Measurements from ENCODE around the gene STAT5B.
"Not testable (repeated sequence)": the region's sequence is repeated elsewhere in the genome, so short reads cannot be mapped to it uniquely, and the experiment has no call there.

STAT5B gene

DNA sequence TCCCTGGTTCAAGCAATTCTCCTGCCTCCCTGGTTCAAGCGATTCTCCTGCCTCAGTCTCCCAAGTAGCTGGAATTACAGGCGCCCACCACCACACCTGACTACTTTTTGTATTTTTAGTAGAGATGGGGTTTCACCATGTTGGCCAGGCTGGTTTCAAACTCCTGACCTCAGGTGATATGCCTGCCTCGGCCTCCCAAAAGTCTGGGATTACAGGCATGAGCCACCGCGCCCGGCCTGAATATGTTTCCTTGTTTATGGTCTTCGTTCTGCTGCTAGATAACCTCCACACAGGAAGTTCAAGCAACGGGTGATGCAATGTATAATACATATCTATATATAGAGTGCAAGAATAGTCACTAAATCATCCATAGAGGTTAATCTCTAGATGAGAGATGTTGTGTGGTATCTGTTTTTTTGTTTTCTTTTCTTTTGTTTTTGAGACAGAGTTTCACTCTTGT, 70.0 kb downstream of the STAT5B start:
- intact Hi-C loops (cut with micrococcal nuclease); H3K4me1 Mint-ChIP-seq (ENCODE audit: low read depth); H3K4me3 Mint-ChIP-seq; H3K9me3 Mint-ChIP-seq; H3K27me3 Mint-ChIP-seq: not testable (repeated sequence)
- Mint-ChIP-seq H3K27ac (peak overlapping the region; percentile 72), H3K36me3 (ENCODE audit: low read depth) (peaks cover 99% of the 10 kb centered on the region)

DNA sequence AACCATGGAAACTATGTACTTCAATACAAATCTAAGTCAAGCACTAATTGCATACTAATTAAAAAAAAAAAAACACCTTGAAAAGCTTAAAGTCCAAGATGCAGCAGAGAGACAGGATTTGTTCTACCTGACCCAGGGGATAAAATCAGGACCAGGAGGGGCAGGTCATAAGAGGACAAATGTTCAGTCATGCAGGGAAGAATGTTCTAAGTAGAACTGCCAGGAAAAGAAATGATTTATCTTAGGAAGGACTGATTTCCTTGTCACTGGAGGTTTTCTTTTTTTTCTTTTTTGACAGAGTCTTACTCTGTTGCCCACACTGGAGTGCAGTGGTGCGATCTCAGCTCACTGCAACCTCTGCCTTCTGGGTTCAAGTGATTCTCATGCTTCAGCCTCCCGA, 72.8 kb downstream of the STAT5B start:
- no peak overlapping the region for H3K4me3 Mint-ChIP-seq
- H3K27me3 Mint-ChIP-seq: no peaks in the 10 kb centered on the region
- peaks cover 19% of the 10 kb centered on the region for H3K4me1 Mint-ChIP-seq (ENCODE audit: low read depth)
- intact Hi-C loops (cut with micrococcal nuclease): no loop called here
- H3K36me3 Mint-ChIP-seq (ENCODE audit: low read depth): peaks cover 90% of the 10 kb centered on the region
- no peak overlapping the region for H3K27ac Mint-ChIP-seq
- no peaks in the 10 kb centered on the region for H3K9me3 Mint-ChIP-seq

DNA sequence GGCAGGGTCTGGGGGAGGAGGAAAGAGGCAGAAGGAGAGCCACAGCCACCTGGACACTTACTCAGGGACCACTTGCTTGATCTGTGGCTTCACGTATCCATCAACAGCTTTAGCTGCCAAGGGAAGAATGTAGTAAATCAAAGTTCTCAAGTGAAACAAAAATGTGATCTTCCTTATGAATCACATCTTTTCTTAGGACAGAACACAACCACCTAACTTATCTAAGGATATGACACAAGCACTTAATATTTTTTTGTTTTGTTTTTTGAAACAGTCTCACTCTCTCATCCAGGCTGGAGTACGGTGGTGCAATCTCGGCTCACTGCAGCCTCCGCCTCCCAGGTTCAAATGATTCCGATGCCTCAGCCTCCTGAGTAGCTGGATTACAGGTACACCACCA, 73.5 kb downstream of the STAT5B start:
- intact Hi-C loops (cut with micrococcal nuclease): no loop called here
- H3K4me3 Mint-ChIP-seq: no peak overlapping the region

DNA sequence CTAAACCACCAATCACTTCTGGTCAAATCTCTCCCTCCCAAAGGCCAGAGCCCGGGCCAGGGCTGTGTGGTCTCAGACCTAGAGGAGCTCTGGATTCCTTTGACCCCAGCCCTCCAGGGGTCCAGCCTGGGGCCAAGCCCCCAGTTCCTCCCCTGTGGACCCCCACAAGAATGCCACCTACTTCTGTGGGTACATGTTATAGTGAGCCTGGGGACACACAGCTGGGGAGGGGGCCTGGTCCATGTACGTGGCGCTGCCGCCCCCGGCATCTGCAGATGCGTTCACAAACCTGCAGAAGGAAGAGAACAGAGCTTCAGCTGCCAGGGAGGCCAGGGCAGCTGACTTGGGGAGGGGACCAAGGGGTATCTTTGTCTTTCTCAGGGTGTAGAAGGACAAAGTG, 74.0 kb downstream of the STAT5B start:
- peaks cover 25% of the 10 kb centered on the region for H3K4me1 Mint-ChIP-seq (ENCODE audit: low read depth)
- H3K27me3 Mint-ChIP-seq: no peaks in the 10 kb centered on the region
- intact Hi-C loops (cut with micrococcal nuclease): no loop called here
- H3K36me3 Mint-ChIP-seq (ENCODE audit: low read depth): peaks cover 78% of the 10 kb centered on the region
- H3K4me3 Mint-ChIP-seq: no peak overlapping the region
- H3K9me3 Mint-ChIP-seq: no peaks in the 10 kb centered on the region
- H3K27ac Mint-ChIP-seq: peak overlapping the region; percentile 27

More for the DNA sequence above, 73.5 kb downstream of the STAT5B start:
- H3K9me3 Mint-ChIP-seq: no peaks in the 10 kb centered on the region
- peaks cover 84% of the 10 kb centered on the region for H3K36me3 Mint-ChIP-seq (ENCODE audit: low read depth)
- peaks cover 19% of the 10 kb centered on the region for H3K4me1 Mint-ChIP-seq (ENCODE audit: low read depth)
- H3K27me3 Mint-ChIP-seq: no peaks in the 10 kb centered on the region
- H3K27ac Mint-ChIP-seq: peak overlapping the region; percentile 27

DNA sequence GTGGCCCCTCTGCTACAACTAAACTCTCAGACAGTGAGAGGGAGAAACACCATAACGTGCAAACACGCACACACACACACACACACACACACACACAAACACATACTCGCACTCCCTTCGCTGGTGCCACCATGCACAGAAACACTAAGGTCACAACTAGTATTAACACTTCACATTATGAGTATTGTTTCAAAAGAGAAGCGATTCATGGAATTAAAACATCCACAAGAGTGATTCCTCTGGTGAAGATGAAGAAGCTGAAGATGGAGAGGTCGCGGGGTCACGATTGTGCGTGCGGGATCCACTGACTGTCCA, 74.8 kb downstream of the STAT5B start:
- intact Hi-C loops (cut with micrococcal nuclease): no loop called here
- Mint-ChIP-seq H3K27ac (peak overlapping the region; percentile 27), H3K9me3 (no peaks in the 10 kb centered on the region), H3K4me1 (ENCODE audit: low read depth) (peaks cover 26% of the 10 kb centered on the region), H3K36me3 (ENCODE audit: low read depth) (peaks cover 71% of the 10 kb centered on the region), H3K27me3 (no peaks in the 10 kb centered on the region), H3K4me3 (no peak overlapping the region)

DNA sequence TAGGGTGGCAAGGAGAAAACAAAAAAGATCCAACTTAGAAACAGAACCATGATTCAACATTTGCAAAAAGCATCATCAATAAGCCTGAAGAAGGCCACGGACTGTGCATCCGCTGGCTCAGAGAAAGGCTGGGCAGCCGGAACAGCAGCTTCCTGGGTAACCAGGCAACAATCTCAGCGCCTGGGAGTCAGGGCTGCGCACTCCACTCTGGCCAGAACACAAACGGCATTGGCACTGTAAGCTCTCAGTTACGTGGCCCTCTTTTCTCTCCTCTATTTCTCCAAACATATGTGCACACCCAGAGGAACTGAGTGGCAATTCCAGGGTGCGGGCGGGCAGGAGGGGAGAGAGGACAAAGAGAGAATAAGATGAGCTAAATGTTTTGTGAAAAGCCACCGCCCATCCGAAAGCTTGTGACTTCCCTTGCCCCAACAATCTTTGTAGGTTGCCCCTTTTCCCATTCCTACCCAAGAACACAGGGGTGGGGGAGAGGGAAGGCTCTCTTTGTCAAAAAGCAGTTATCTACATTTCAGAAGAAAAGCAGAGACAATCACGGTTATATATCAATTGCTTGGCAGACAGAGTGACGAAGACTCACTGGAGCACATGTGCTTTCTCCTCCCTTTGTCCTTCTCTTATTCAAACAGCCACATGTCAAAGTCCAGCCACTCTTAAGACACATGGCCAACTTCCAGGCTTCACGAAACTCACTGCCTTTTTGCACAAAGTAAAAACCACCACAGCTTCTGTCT, 75.3 kb downstream of the STAT5B start:
- Mint-ChIP-seq H3K27ac (peak overlapping the region; percentile 93), H3K36me3 (ENCODE audit: low read depth) (peaks cover 66% of the 10 kb centered on the region), H3K4me3 (no peak overlapping the region), H3K4me1 (ENCODE audit: low read depth) (peaks cover 22% of the 10 kb centered on the region), H3K9me3 (no peaks in the 10 kb centered on the region), H3K27me3 (no peaks in the 10 kb centered on the region)
- intact Hi-C loops (cut with micrococcal nuclease): no loop called here

DNA sequence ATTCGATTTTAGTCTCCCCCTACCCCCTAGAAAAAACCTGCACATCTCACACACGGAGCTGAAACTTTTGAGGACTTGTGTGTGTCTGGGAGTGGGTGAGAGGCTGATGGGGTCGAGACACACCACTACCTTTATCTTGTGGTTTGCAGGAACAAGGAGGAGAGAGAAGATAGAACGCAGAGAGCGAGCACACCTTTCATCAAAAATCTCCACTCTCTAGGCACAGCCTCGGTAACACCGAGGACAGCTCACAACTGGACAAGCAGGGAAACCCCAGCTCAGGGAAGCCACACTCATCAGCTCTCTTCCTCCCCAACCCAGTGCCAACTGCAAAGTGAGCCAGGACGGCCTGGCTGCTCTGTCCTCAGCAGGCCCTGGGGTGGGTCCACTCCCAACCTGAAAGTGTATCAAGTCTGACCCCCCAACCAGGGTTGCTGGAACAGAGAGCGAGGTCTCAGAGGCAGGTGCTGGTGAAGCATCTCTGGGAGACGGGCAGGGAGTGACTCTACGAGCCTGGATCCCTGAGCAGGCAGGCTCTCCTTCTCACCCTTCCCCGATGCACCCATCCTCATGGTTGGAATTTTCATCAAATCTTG, 76.7 kb downstream of the STAT5B start:
- Mint-ChIP-seq H3K27me3 (no peaks in the 10 kb centered on the region), H3K27ac (peak overlapping the region; percentile 93), H3K4me1 (ENCODE audit: low read depth) (peaks cover 23% of the 10 kb centered on the region), H3K4me3 (no peak overlapping the region), H3K36me3 (ENCODE audit: low read depth) (peaks cover 53% of the 10 kb centered on the region), H3K9me3 (no peaks in the 10 kb centered on the region)
- intact Hi-C loops (cut with micrococcal nuclease): loop anchor here (2.0 kb wide), 1 partner anchor 15 kb away; the partner anchor contains the start of gene HCRT

DNA sequence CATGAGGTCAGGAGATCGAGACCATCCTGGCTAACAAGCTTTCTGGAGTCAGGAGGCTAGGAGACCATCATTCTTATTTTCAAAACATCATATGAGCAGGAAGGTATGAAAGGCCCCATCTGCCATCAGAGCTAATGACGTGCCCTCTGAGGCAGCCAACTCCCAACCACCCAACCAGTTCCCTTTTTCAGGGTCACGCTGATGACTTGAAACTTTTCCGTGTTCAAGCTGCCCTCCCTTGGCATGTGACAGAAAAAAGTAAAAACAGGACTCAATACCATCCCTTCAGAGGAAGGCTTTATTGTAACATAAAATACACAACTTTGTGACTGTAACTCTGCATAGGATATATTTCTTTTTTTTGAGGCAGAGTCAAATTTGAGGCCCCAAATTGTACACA, 77.3 kb downstream of the STAT5B start:
- Mint-ChIP-seq H3K27me3 (no peaks in the 10 kb centered on the region), H3K36me3 (ENCODE audit: low read depth) (peaks cover 52% of the 10 kb centered on the region), H3K4me1 (ENCODE audit: low read depth) (peaks cover 29% of the 10 kb centered on the region), H3K4me3 (no peak overlapping the region), H3K9me3 (no peaks in the 10 kb centered on the region), H3K27ac (peak overlapping the region; percentile 93)
- intact Hi-C loops (cut with micrococcal nuclease): loop anchor here (2.0 kb wide), 1 partner anchor 14 kb away; the partner anchor contains the start of gene HCRT

DNA sequence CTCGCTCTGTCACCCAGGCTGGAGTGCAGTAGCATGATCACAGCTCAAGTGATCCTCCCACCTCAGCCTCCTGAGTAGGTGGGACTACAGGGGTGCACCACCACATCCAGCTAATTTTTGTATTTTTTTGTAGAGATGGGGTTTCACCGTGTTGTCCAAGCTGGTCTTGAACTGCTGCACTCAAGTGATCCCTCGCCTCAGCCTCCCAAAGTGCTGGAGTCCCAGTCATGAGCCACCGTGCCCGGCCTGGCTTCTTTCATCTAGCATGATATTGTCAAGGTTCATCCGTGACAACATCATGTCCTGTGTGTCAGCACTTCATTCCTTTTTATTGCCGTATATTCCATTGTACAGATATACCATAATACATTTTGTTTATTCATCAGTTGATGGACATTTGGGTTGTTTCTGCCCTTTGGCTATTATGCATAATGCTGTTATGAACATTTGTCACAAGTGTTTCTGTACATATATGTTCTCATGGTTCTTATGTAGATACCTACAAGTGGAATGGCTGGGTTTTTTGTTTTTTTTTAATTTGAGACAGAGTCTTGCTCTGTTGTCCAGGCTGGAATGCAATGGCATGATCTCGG, 78.5 kb downstream of the STAT5B start:
- Mint-ChIP-seq H3K9me3 (no peaks in the 10 kb centered on the region), H3K4me3 (no peak overlapping the region), H3K4me1 (ENCODE audit: low read depth) (peaks cover 41% of the 10 kb centered on the region), H3K36me3 (ENCODE audit: low read depth) (peaks cover 47% of the 10 kb centered on the region), H3K27ac (peak overlapping the region; percentile 73), H3K27me3 (no peaks in the 10 kb centered on the region)
- intact Hi-C loops (cut with micrococcal nuclease): loop anchor here (2.0 kb wide), 1 partner anchor 13 kb away; the partner anchor contains the start of gene HCRT

DNA sequence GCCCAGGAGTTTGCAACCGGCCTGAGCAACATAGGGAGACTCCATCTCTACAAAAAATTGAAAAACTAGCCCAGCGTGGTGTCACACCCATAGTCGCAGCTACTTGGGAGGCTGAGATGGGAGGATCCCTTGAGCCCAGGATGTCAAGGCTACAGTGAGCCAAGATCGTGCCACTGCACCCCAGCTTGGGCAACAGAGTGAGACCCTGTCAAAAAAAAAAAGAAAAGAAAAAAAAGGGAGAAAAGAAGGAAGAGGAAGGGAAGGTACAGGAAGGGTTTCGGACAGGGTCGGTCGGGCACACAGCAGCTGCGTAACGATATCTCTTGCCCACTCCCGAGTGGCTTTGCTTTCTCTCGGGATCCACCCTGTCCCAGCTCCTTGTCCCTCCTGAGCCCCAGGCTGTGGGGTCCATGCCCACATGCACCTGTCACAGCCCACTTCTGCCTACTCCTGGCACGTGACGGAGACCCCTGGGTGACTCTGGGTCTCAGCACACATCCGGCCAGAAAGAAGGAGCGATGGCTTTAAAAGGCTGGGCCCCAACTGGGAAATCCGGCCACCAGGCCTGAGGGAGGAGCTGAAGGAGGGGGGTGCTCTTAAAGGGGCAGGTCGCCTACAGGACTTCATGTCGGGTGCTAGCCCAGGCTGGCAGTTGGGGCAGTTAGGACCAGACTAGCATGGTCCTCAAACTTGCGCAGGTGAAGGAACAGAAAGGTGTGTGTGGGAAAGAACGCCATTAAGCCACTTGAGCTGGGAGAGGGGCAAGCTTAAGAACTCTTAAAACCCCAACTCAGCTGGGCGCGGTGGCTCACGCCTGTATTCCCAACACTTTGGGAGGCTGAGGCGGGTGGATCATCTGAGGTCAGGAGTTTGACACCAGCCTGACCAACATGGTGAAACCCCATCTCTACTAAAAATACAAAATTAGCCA, 82.0 kb downstream of the STAT5B start, which contains the start of gene GHDC:
GHDC (minus strand) TSS at position 526 of the 931 bp plus-strand sequence. CDS start 913 bp downstream, outside the sequence.
- Mint-ChIP-seq H3K4me3 (peak within 1 kb of the TSS; percentile 93), H3K4me1 (ENCODE audit: low read depth) (peaks cover 53% of the 10 kb centered on the region), H3K27ac (peak within 1 kb of the TSS; percentile 99), H3K27me3 (no peaks in the 10 kb centered on the region), H3K36me3 (ENCODE audit: low read depth) (peaks cover 44% of the 10 kb centered on the region), H3K9me3 (no peaks in the 10 kb centered on the region)
- intact Hi-C loops (cut with micrococcal nuclease): no loop called here

DNA sequence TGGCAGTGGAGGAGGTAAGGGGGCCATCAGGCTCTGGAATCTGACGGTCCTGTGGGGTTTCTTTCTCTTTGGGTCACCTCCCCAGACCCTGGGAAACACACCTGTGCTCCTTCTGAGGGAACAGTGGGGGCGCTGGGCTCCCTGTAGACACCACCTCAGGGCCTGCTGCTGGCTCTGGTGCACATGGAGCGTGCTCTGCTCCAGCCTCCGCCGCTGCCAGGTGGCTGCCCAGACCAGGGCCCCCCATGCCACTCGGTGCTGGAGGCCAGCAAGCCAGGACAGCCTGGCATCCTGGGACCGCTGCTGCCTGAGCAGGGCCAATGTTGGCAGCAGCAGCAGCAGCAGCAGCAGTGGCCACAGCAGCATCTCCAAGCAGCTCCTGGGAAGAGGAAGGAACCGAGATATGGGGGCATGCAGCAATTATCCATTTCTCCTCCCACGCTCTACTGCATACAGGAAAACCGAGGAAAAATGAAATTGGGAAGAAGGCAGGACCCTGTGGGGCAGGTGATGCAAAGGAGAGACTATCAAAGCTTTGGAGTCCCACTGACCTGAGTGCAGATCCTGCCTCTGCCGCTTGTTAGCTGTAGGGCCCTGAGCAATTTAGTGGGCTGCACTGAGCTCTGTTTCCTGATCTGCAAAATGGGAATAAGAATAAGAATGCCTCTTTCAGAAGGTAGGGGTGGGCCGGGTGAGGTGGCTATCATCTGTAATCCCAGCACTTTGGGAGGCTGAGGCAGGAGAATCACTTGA, 82.8 kb downstream of the STAT5B start:
- H3K27me3 Mint-ChIP-seq: no peaks in the 10 kb centered on the region
- peak overlapping the region; percentile 99 for H3K27ac Mint-ChIP-seq
- H3K9me3 Mint-ChIP-seq: no peaks in the 10 kb centered on the region
- H3K36me3 Mint-ChIP-seq (ENCODE audit: low read depth): peaks cover 50% of the 10 kb centered on the region
- peaks cover 55% of the 10 kb centered on the region for H3K4me1 Mint-ChIP-seq (ENCODE audit: low read depth)
- intact Hi-C loops (cut with micrococcal nuclease): no loop called here
- H3K4me3 Mint-ChIP-seq: peak overlapping the region; percentile 93

DNA sequence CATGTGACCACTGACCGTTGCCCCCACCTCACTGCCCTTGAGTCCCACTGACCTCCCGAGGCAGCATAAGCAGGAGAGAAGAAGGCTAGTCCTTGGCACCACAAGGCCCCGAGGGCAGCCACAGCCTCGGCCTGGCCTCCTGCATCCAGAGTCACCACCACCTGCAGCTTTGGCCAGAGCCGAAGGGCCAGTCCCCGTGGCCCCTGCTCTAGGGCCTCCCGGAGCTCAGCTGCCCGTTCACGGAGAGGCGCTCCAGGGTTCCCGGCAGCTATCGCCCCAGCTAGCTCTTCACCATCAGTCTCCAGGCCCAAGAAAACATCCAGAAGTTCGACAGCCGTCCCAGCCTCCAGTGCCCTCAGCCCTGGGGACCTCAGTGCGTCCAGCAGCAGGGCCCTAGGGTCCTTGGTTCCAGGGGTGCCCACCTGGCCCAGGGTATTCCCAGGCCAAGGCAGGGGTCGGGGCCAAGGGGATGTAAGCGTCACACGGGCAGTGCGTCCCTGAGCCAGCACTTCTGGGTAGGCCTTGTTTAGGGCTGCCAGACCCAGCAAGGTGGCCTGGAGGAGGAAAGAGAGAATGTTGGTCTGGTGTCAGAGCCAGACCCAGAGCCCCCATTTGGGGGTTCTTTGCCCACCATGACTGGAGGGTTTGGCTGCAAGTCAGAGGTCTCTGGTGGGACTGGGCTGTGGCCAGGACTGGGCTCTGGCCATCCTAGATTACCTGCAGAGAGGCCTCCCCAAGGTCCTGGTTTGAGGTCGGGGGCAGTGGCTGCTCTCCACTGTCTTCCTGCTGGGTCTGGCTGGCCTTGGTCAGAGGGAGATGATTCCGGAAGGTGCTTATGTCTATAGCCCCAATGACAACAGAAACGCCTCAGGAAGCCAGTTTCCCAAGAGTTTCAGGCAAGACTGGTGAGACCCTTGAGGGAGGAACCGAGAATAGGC, 83.7 kb downstream of the STAT5B start:
- Mint-ChIP-seq H3K9me3 (no peaks in the 10 kb centered on the region), H3K27me3 (no peaks in the 10 kb centered on the region), H3K36me3 (ENCODE audit: low read depth) (peaks cover 50% of the 10 kb centered on the region), H3K4me3 (peak overlapping the region; percentile 93), H3K4me1 (ENCODE audit: low read depth) (peaks cover 59% of the 10 kb centered on the region), H3K27ac (peak overlapping the region; percentile 99)
- intact Hi-C loops (cut with micrococcal nuclease): no loop called here
